GM20000 (cell line): ENCODE results near the gene LDLR.
"Not testable (repeated sequence)": the region's sequence is repeated elsewhere in the genome, so short reads cannot be mapped to it uniquely, and the experiment has no call there.

ENCODE experiments used
- DNase-seq: peaks from one replicate; pipeline ENCODE4 v3.0.0; 2012; ENCODE audit warnings: low spot score
- CTCF ChIP-seq: IDR thresholded peaks from 2 replicates; pipeline ENCODE4 v1.5.1; 2012; ENCODE audit warnings: mild to moderate bottlenecking, control low read depth; ENCODE audit errors: extremely low read depth, missing control alignments

The LDLR gene

DNA sequence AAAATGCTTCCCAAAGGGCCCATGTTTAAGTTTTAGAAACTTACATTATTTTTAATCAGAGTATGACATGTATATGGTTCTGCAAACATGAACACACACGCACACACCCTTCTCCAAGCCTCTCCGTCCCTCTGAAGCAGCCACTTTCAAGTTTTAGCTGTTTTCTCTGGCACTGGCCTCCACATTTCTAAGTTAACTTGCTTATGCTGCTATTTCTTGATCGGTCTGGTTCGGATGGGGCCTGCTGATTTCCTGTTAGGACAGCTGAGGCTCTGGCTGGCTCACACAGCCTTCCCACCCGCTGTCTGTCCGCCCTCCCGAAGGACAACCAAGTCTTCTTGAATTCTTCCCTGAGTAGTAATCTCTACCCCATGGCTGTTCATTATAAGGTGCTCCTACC is 61.9 kb downstream of the LDLR start:
- no peak for TF ChIP-seq CTCF
- DNase-seq: no peak

DNA sequence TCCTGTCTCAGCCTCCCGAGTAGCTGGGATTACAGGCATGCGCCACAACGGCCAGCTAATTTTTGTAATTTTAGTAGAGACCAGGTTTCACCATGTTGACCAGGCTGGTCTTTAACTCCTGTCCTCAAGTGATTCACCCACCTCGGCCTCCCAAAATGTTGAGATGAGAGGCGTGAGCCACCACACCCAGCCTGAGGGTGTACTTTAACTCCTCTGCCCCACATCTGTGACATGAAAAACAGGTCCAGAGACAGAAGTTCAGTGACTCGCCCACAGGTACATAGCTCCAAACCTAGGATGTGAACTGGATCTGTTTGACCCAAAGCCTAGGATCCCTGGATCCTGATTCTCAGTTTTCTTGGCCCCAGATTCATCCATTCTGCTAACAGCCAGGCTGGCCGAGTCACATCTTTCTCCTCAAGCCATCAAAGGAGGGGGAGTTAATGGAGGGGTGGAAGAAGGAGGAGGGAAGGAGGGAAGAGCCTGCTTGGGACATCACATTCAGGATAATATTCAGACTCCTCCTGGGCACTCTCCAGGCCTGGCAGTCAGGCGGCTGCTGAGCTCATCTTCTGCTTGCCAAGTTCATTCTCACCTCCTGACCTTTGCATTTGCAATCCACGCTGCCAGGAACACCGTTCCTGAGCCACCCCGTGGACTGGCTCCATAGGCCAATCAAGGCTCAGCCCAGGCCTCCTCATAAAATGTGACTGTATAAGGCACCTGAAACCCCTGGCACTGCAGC is 63.2 kb downstream of the LDLR start:
- no peak for TF ChIP-seq CTCF
- DNase-seq: no peak

DNA sequence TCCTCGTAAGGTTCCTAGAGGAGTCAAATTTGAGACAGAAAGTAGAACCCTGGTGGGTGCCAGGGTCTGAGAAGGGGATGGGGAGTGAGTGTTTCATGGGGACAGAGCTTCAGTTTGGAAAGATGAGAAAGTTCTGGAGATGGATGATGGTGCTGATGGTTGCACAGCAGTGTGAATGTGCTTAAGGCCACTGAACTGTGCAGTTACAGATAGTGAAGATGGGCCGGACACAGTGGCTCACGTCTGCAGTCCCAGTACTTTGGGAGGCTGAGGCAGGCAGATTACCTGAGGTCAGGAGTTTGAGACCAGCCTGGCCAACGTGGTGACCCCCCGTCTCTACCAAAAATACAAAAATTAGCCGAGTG is 65.4 kb downstream of the LDLR start:
- TF ChIP-seq CTCF: no peak
- no peak for DNase-seq

GRCh38 chr19:11155373-11156120 is 66.3 kb downstream of the LDLR start, which contains the start of gene SPC24:
Gene SPC24, minus strand, starts transcription at chr19:11155782. Its CDS starts 6 bp downstream, at chr19:11155776.
- no peak for TF ChIP-seq CTCF
- peak; percentile 100 for DNase-seq

DNA sequence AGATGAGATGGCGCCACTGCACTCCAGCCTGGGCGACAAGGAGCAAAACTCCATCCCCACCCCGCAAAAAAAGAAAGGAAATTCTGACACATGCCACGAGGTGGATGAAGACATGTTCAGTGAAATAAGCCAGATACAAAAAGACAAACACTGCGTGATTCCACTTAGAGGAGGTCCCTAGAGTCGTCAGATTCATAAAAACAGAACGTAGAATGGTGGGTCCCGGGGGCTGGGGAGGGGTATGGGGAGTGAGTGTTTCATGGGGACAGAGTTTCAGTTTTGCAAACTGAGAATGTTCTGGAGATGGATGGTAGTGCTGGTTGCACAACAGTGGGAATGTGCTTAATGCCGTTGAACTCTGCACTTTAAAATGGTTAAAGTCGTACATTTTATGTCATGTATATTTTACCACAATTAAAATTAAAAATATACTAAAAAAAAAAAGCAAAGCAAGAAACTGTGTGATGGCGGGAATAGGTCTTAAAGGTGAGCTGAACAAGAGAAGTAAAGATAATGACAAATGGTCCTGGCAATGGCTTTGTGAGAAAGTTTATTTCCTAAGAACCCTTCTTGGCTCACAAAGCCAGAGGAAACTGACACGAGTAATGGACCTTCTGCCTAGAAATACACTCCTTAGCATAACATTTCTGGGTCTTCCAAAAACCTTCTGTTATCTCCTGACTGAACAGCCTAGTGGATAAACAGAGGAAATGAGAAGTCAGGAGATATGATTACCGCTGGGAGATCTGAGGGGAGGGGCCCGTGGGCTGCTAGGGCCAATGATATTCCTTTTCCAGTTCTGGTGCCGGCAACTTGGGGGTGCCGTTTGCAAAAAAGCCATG is 70.6 kb downstream of the LDLR start:
- DNase-seq: no peak
- TF ChIP-seq CTCF: no peak

- not testable (repeated sequence) for DNase-seq
Observed at GRCh38 chr19:11160440-11160768, 71.1 kb downstream of the LDLR start.

- TF ChIP-seq CTCF: no peak
- no peak for DNase-seq
Observed at GRCh38 chr19:11164296-11164695, 75.0 kb downstream of the LDLR start.
